Left ventricle myocardium inferior (tissue), 1 donor: Measurements from ENCODE around the gene TMEM245. TPM values are rescaled to one million over a fixed set of nuclear protein-coding genes. Genes with fewer than 3 reads are reported as not detected.

Source experiments
- DNase-seq: peaks from one replicate; pipeline ENCODE4 v3.0.0-alpha.2; 2020
- H3K27ac ChIP-seq: fragments of 200-600 bp; replicated peaks from 2 replicates; pipeline ENCODE4 v1.8.0; 2021
- H3K27me3 ChIP-seq: fragments of 200-600 bp; 2 replicates; pipeline ENCODE4 v1.8.0; 2021; ENCODE audit warnings: low read depth
- H3K36me3 ChIP-seq: fragments of 200-600 bp; 2 replicates; pipeline ENCODE4 v1.8.0; 2021
- H3K4me1 ChIP-seq: fragments of 200-600 bp; 2 replicates; pipeline ENCODE4 v1.8.0; 2021
- H3K4me3 ChIP-seq: fragments of 200-600 bp; 2 replicates; pipeline ENCODE4 v1.8.0; 2021; ENCODE audit warnings: mild to moderate bottlenecking, moderate library complexity
- H3K9me3 ChIP-seq: fragments of 200-600 bp; replicated peaks from 2 replicates; pipeline ENCODE4 v1.8.0; 2021
- intact Hi-C: fragments of 100-400 bp; cut with micrococcal nuclease; formaldehyde crosslinking; loops from one replicate; pipeline ENCODE4 v1.11.0; 2022
- total RNA-seq: library from RNA; stranded (reverse); fragmentation: NEBNext Ultra II Directional; extraction: Animal tissue kit (Norgen Biotek cat#: 25700); gene quantifications from one replicate; pipeline ENCODE4 v1.2.1, GENCODE V29; 2021
- TF ChIP-seq, protein P1 (sequence below): fragments of 200-600 bp; IDR thresholded peaks from 2 replicates; pipeline ENCODE4 v1.8.0; 2021; ENCODE audit warnings: antibody characterized with exemption, mild to moderate bottlenecking, borderline replicate concordance
- donor health status: DM: no; HTN: yes; CAD: no; lungs with severe emphysema.

TMEM245 gene
- total RNA-seq, 1 donor from 2014 or later: 97.4 TPM

DNA sequence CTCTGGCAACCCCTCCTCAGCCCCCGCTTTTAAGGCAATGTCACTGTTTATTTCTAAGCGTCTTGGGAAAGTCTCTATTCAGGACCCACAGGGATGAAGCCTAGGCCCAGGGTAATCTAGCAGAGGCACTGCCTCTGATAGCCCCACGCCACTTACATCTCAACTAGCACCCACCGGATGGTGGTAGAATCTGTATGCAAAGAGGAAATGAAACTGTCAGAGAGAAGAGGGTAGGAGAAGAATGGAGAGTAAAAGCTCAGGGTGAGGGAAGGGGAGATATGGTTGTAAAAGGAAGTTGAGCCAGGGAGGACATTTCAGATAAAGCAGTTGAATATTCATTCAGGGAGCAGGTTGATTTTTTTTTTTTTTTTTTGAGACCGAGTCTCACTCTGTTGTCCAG is 44.3 kb upstream of the TMEM245 start:
- Histone ChIP-seq H3K27ac (no peak overlapping the region), H3K27me3 (peaks cover 43% of the 10 kb centered on the region), H3K4me3 (no peak overlapping the region), H3K4me1 (no peaks in the 10 kb centered on the region), H3K9me3 (peaks cover 10% of the 10 kb centered on the region), H3K36me3 (no peaks in the 10 kb centered on the region)
- TF ChIP-seq, protein P1, sequence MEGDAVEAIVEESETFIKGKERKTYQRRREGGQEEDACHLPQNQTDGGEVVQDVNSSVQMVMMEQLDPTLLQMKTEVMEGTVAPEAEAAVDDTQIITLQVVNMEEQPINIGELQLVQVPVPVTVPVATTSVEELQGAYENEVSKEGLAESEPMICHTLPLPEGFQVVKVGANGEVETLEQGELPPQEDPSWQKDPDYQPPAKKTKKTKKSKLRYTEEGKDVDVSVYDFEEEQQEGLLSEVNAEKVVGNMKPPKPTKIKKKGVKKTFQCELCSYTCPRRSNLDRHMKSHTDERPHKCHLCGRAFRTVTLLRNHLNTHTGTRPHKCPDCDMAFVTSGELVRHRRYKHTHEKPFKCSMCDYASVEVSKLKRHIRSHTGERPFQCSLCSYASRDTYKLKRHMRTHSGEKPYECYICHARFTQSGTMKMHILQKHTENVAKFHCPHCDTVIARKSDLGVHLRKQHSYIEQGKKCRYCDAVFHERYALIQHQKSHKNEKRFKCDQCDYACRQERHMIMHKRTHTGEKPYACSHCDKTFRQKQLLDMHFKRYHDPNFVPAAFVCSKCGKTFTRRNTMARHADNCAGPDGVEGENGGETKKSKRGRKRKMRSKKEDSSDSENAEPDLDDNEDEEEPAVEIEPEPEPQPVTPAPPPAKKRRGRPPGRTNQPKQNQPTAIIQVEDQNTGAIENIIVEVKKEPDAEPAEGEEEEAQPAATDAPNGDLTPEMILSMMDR: no peak
- intact Hi-C loops: no loop called here
- DNase-seq: no peak

DNA sequence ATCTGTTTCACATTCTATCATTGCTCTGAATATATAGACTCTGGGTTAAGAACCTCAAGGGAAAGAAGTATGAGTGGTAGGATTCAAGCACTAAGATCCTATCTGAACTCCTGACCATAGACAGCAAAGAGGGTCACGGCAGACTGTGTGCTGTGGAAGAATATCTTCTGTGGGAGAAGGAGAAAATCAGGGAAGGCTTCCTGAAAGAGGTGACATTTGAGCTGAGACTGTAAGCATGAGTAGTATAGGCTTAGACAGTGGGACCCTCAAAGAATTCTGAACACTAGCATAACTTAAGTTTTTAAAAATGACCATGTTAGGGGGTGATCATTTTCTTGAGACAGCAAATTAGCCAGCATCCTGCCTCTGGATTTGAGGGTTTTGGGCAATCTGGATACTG is 43.4 kb upstream of the TMEM245 start:
- Histone ChIP-seq H3K4me1 (no peaks in the 10 kb centered on the region), H3K27ac (no peak overlapping the region), H3K27me3 (peaks cover 37% of the 10 kb centered on the region), H3K36me3 (no peaks in the 10 kb centered on the region), H3K4me3 (no peak overlapping the region), H3K9me3 (peaks cover 10% of the 10 kb centered on the region)
- DNase-seq: no peak
- TF ChIP-seq, protein P1: no peak
- intact Hi-C loops: no loop called here

DNA sequence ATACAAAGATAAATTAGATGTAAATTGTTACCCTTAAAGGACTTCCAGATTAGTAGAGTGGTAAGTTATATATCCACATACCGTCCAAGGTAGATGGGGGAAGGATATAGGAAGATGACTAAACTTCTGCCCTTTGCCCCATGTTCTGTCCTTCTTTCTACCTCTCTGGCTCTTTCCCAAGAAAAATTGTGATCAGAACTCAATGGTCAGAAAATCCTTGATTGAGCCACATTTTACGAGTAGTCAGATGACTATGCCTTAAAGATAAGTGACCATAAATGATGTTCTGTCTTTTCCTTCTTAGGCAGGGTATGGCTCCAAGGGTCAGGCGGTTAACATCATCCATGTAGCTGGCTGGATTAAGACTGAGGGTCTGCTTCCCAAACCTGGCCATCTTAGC is 42.9 kb upstream of the TMEM245 start:
- H3K27me3 ChIP-seq: peaks cover 32% of the 10 kb centered on the region
- no peaks in the 10 kb centered on the region for H3K4me1 ChIP-seq
- intact Hi-C loops: no loop called here
- no peak overlapping the region for H3K27ac ChIP-seq
- H3K4me3 ChIP-seq: no peak overlapping the region
- DNase-seq: no peak
- TF ChIP-seq, protein P1: no peak
- H3K36me3 ChIP-seq: no peaks in the 10 kb centered on the region
- peaks cover 10% of the 10 kb centered on the region for H3K9me3 ChIP-seq

DNA sequence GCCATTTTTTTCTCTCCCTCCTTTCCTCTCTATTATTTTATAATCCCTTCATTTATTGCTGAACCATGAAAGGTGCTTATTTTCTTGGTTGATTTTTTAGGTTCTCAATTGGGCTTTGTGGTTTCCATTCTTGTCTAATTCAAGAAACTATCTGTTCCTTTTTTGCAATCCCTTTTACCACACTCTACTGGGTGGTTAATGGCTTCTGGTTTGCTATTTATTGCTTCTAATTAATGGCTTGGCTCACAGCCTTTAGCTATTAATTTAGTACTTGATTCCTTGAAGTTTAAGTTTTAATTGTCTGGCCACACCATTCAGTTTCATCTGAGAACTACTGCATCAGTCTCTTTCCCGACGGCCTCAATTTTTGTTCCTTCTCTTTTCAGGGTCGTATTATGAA is 41.7 kb upstream of the TMEM245 start:
- TF ChIP-seq, protein P1: no peak
- no peak overlapping the region for H3K27ac ChIP-seq
- H3K27me3 ChIP-seq: peaks cover 20% of the 10 kb centered on the region
- intact Hi-C loops: no loop called here
- no peaks in the 10 kb centered on the region for H3K4me1 ChIP-seq
- H3K36me3 ChIP-seq: no peaks in the 10 kb centered on the region
- peaks cover 10% of the 10 kb centered on the region for H3K9me3 ChIP-seq
- H3K4me3 ChIP-seq: no peak overlapping the region
- DNase-seq: no peak

DNA sequence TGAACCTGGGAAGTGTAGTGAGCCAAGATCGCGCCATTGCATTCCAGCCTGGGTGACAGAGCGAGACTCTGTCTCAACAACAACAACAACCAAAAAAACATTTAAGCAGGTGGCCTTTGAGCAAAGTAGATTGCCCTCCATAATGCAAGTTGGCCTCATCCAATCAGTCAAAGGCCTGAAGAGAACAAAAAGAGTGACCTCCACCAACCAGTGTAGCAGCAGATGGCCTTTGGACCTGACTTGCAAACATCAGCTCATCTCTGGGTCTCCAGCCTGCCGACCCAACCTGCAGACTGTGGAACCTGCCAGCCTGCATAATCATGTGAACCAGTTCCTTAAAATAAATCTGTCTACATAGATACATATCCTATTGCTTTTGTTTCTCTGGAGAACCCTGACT is 39.8 kb upstream of the TMEM245 start:
- Histone ChIP-seq H3K27me3 (peaks cover under 1% of the 10 kb centered on the region), H3K9me3 (no peaks in the 10 kb centered on the region), H3K4me3 (no peak overlapping the region), H3K36me3 (no peaks in the 10 kb centered on the region), H3K27ac (no peak overlapping the region), H3K4me1 (no peaks in the 10 kb centered on the region)
- TF ChIP-seq, protein P1: no peak
- DNase-seq: no peak
- intact Hi-C loops: no loop called here

DNA sequence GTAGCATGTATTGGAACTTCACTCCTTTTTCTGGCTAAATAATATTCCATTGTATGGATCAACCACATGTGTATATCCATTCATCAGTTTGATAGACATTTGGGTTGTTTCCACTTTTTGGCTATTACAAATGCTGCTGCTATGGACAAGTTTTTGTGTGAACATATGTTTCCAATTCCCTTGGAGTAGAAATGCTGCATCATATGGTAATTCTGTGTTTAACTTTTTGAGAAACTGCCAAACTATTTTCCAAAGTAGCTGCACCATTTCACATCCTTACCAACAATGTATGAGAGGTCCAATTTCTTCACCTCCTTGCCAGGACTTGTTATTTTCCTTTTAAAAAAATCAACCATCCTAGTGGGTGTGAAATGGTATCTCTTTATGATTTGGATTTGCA is 38.9 kb upstream of the TMEM245 start:
- no peak for DNase-seq
- H3K9me3 ChIP-seq: peaks cover 2% of the 10 kb centered on the region
- H3K27ac ChIP-seq: no peak overlapping the region
- TF ChIP-seq, protein P1: no peak
- H3K36me3 ChIP-seq: no peaks in the 10 kb centered on the region
- intact Hi-C loops: no loop called here
- no peaks in the 10 kb centered on the region for H3K27me3 ChIP-seq
- no peaks in the 10 kb centered on the region for H3K4me1 ChIP-seq
- no peak overlapping the region for H3K4me3 ChIP-seq
